ENCODE data around the gene CLEC4M.

Gene CLEC4M

GRCh38 chr19:7718668-7719067 is 44.4 kb upstream of the CLEC4M start:
- Histone ChIP-seq H3K9me3 (ENCODE audit: insufficient read depth, low read length) (no peaks in the 10 kb centered on the region), H3K79me2 (ENCODE audit: insufficient read depth, low read length) (no peaks in the 10 kb centered on the region), H2AFZ (ENCODE audit: low read depth, low read length, severe bottlenecking) (no peak overlapping the region), H3K4me2 (ENCODE audit: low read depth, low read length, poor library complexity, severe bottlenecking) (no peak overlapping the region), H4K20me1 (ENCODE audit: low read depth, low read length) (no peaks in the 10 kb centered on the region), H3K9ac (ENCODE audit: low read length) (no peak overlapping the region), H3F3A (ENCODE audit: insufficient read depth) (no peaks in the 10 kb centered on the region), H3K36me3 (ENCODE audit: low read length) (no peaks in the 10 kb centered on the region), H3K4me3 (ENCODE audit: insufficient read depth, low read length, poor library complexity, severe bottlenecking) (no peak overlapping the region), H3K9me2 (replicated peaks; ENCODE audit: insufficient read depth, low read length) (no peaks in the 10 kb centered on the region), H3K27ac (ENCODE audit: low read depth, low read length) (no peak overlapping the region), H3K27me3 (ENCODE audit: low read length) (no peaks in the 10 kb centered on the region)
- TF ChIP-seq CTCF (IDR thresholded peaks at IDR 0.05; ENCODE audit: insufficient read depth, low read length, poor library complexity, severe bottlenecking) (no peak), EZH2phosphoT487 (conservative IDR thresholded peaks at IDR 0.05; ENCODE audit: low read length) (no peak)

- H2AFZ ChIP-seq (ENCODE audit: low read depth, low read length, severe bottlenecking): no peak overlapping the region
- H3F3A ChIP-seq (ENCODE audit: insufficient read depth): no peaks in the 10 kb centered on the region
- no peaks in the 10 kb centered on the region for H3K9me2 ChIP-seq (replicated peaks; ENCODE audit: insufficient read depth, low read length)
- no peaks in the 10 kb centered on the region for H3K36me3 ChIP-seq (ENCODE audit: low read length)
- no peaks in the 10 kb centered on the region for H3K27me3 ChIP-seq (ENCODE audit: low read length)
- no peak overlapping the region for H3K9ac ChIP-seq (ENCODE audit: low read length)
- no peak overlapping the region for H3K4me3 ChIP-seq (ENCODE audit: insufficient read depth, low read length, poor library complexity, severe bottlenecking)
- H3K79me2 ChIP-seq (ENCODE audit: insufficient read depth, low read length): no peaks in the 10 kb centered on the region
- H4K20me1 ChIP-seq (ENCODE audit: low read depth, low read length): no peaks in the 10 kb centered on the region
- H3K27ac ChIP-seq (ENCODE audit: low read depth, low read length): no peak overlapping the region
- H3K4me2 ChIP-seq (ENCODE audit: low read depth, low read length, poor library complexity, severe bottlenecking): no peak overlapping the region
- H3K9me3 ChIP-seq (ENCODE audit: insufficient read depth, low read length): no peaks in the 10 kb centered on the region
- no peak for TF ChIP-seq CTCF (IDR thresholded peaks at IDR 0.05; ENCODE audit: insufficient read depth, low read length, poor library complexity, severe bottlenecking)
- TF ChIP-seq EZH2phosphoT487 (conservative IDR thresholded peaks at IDR 0.05; ENCODE audit: low read length): no peak
Observed at GRCh38 chr19:7720351-7720750, 42.7 kb upstream of the CLEC4M start.

GRCh38 chr19:7722231-7722651 is 40.8 kb upstream of the CLEC4M start:
- no peaks in the 10 kb centered on the region for H4K20me1 ChIP-seq (ENCODE audit: low read depth, low read length)
- H3K27ac ChIP-seq (ENCODE audit: low read depth, low read length): no peak overlapping the region
- no peaks in the 10 kb centered on the region for H3K9me3 ChIP-seq (ENCODE audit: insufficient read depth, low read length)
- H2AFZ ChIP-seq (ENCODE audit: low read depth, low read length, severe bottlenecking): no peak overlapping the region
- no peaks in the 10 kb centered on the region for H3K36me3 ChIP-seq (ENCODE audit: low read length)
- H3K79me2 ChIP-seq (ENCODE audit: insufficient read depth, low read length): no peaks in the 10 kb centered on the region
- no peak overlapping the region for H3K4me2 ChIP-seq (ENCODE audit: low read depth, low read length, poor library complexity, severe bottlenecking)
- H3K9me2 ChIP-seq (replicated peaks; ENCODE audit: insufficient read depth, low read length): no peaks in the 10 kb centered on the region
- TF ChIP-seq CTCF (IDR thresholded peaks at IDR 0.05; ENCODE audit: insufficient read depth, low read length, poor library complexity, severe bottlenecking): no peak
- no peak for TF ChIP-seq EZH2phosphoT487 (conservative IDR thresholded peaks at IDR 0.05; ENCODE audit: low read length)
- no peak overlapping the region for H3K4me3 ChIP-seq (ENCODE audit: insufficient read depth, low read length, poor library complexity, severe bottlenecking)
- H3K9ac ChIP-seq (ENCODE audit: low read length): no peak overlapping the region
- H3K27me3 ChIP-seq (ENCODE audit: low read length): no peaks in the 10 kb centered on the region
- H3F3A ChIP-seq (ENCODE audit: insufficient read depth): no peaks in the 10 kb centered on the region

Data from SU-DHL-6 (cell line).